BE2C (cell line): ENCODE measurements around the gene PRDM15.

Experiments
- DNase-seq: peaks from one replicate; pipeline ENCODE4 v3.0.0-alpha.2; 2020
- H3K27me3 ChIP-seq: fragments of 250-450 bp; sonication (Bioruptor Pico); 2 replicates; pipeline ENCODE4 v1.5.1; 2020; ENCODE audit warnings: mild to moderate bottlenecking
- H3K36me3 ChIP-seq: fragments of 250-450 bp; sonication (Bioruptor Pico); 2 replicates; pipeline ENCODE4 v1.5.1; 2020; ENCODE audit warnings: mild to moderate bottlenecking
- H3K4me1 ChIP-seq: fragments of 250-450 bp; sonication (Bioruptor Pico); 2 replicates; pipeline ENCODE4 v1.5.1; 2020
- H3K4me3 ChIP-seq: 2 replicates; pipeline ENCODE4 v1.5.1; 2011; ENCODE audit warnings: low read depth, low read length
- H3K9me3 ChIP-seq: fragments of 250-450 bp; sonication (Bioruptor Pico); 2 replicates; pipeline ENCODE4 v1.5.1; 2020
- TF ChIP-seq, protein P1 (sequence below): IDR thresholded peaks from 2 replicates; pipeline ENCODE4 v1.5.1; 2012; ENCODE audit warnings: mild to moderate bottlenecking, low read depth, low read length

The PRDM15 gene

DNA sequence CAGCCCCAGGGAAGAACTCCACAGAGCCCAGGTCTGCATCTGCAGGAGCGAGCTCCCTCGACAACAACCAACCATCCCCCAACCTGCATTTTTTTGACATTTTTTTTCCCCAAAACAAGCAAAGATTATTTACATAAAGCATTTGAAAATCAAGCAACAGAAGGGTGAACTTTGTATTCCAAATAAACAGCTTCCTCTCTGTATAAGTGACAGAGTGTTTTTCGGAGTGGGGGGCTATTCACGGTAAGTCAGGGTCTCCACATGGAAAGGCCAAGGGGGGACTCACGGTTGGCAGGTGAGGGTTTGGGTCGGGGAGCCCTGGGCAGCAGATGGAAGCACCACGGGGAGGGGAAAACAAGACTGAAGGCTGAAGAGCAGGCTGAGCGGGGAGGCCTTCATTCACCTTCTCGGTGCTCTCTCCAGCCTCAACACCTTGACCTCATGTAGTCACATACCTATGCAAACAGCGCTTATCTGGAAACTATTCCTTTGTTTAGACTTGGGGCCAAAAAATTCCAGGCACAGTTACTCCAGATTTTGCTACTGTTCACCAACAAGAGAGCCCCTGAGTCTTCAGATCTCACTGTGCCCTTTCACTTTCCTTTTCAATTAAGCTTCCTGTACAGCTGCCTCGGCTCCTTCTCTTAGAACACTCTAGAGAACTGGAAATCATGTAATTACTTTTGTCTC, 47.1 kb upstream of the PRDM15 start:
- Histone ChIP-seq H3K27me3 (no peaks in the 10 kb centered on the region), H3K4me3 (no peak overlapping the region), H3K9me3 (no peaks in the 10 kb centered on the region), H3K4me1 (no peaks in the 10 kb centered on the region), H3K36me3 (no peaks in the 10 kb centered on the region)
- TF ChIP-seq, protein P1, sequence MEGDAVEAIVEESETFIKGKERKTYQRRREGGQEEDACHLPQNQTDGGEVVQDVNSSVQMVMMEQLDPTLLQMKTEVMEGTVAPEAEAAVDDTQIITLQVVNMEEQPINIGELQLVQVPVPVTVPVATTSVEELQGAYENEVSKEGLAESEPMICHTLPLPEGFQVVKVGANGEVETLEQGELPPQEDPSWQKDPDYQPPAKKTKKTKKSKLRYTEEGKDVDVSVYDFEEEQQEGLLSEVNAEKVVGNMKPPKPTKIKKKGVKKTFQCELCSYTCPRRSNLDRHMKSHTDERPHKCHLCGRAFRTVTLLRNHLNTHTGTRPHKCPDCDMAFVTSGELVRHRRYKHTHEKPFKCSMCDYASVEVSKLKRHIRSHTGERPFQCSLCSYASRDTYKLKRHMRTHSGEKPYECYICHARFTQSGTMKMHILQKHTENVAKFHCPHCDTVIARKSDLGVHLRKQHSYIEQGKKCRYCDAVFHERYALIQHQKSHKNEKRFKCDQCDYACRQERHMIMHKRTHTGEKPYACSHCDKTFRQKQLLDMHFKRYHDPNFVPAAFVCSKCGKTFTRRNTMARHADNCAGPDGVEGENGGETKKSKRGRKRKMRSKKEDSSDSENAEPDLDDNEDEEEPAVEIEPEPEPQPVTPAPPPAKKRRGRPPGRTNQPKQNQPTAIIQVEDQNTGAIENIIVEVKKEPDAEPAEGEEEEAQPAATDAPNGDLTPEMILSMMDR, result no peak
- no peak for DNase-seq

DNA sequence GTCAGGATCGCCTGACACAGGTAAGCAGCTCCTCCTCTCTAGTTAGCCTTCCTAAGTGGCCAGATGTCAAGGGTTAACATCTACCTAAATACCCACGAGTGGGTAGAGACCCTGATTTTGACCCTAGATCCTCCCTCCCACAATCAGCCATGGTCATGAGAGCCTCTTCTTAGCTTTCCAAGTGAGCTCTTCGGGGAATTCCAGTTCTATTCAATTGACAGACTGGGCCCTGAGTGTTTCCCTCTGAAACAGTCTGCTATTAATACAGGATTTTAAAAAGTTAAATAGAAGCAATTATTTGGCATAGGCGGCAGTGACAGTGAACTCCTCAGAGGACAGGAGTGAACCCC, 46.6 kb upstream of the PRDM15 start:
- no peak for DNase-seq
- TF ChIP-seq, protein P1, result no peak
- Histone ChIP-seq H3K36me3 (no peaks in the 10 kb centered on the region), H3K27me3 (no peaks in the 10 kb centered on the region), H3K4me3 (no peak overlapping the region), H3K4me1 (no peaks in the 10 kb centered on the region), H3K9me3 (no peaks in the 10 kb centered on the region)

DNA sequence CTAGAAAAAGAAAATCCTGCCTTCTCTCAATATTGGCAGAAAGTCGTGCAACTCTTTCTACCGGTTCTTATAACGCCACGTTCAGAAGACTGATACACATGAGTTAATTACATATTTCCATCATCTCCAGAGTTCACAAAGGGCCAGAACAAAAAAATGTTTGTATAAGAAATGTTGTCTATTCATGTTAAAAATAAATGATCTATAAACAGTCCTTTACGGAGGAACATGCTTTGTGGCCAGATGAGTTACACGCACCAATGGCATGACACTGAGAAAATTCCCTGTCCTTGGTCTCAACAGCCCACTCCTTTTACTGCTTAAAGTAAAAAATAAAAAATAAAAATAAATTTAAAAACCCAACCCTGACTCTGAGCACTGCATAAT, 45.2 kb upstream of the PRDM15 start:
- Histone ChIP-seq H3K4me1 (no peaks in the 10 kb centered on the region), H3K9me3 (no peaks in the 10 kb centered on the region), H3K4me3 (no peak overlapping the region), H3K36me3 (no peaks in the 10 kb centered on the region), H3K27me3 (no peaks in the 10 kb centered on the region)
- no peak for DNase-seq
- TF ChIP-seq, protein P1, result no peak

DNA sequence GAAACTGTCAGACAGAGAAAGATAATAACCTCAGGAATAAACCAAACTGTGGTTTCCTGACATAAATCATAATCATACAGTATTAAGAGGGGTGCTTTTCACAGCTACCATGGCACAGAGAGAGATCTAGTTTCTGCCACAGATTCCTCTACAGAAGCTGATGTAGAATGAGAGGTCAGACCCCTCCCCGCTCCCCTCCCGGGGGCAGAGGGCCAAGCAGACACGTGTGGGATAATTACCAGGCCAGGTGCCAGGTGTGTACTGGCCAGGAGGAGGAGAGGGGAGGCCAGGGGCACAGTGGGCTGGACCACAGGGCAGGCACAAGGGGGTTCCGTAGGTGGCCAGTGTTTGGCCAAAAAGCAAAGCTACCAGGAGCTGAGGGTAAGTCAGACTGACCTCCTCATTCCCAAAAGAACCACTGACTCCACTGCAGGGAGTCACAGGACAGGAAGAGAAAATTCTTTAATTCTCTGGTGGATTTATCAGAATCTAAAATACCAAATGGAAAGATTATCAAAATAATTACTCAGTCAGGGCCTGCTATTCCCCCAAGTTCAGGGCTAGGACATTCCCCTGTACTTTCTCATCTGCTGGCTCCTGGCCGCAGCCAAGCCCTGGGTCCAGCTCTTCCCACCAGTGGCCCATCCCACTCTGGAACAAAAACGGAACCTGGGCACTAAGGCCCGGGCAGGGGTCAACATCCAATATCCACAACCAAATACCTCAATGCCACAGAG, 44.7 kb upstream of the PRDM15 start:
- TF ChIP-seq, protein P1, result no peak
- no peaks in the 10 kb centered on the region for H3K9me3 ChIP-seq
- no peaks in the 10 kb centered on the region for H3K36me3 ChIP-seq
- DNase-seq, result no peak
- H3K4me3 ChIP-seq, result no peak overlapping the region
- H3K27me3 ChIP-seq, result no peaks in the 10 kb centered on the region
- H3K4me1 ChIP-seq, result no peaks in the 10 kb centered on the region

DNA sequence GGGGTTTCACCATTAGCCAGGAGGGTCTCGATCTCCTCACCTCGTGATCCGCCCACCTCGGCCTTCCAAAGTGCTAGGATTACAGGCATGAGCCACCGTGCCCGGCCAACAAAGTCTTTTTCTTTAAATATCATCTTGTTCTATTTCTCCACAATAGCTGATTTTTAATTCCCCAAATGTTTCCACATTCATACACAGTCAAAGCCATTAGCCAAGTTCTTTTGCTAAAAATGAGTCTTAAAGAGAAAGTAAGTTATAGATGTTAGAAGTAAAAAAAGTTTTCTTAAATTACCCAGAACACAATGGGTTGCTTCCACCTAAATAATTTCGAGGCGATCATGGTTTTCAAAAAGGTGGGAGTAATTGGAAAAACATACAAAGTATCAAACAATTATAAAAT, 44.0 kb upstream of the PRDM15 start:
- Histone ChIP-seq H3K9me3 (no peaks in the 10 kb centered on the region), H3K27me3 (no peaks in the 10 kb centered on the region), H3K4me1 (no peaks in the 10 kb centered on the region), H3K36me3 (no peaks in the 10 kb centered on the region), H3K4me3 (no peak overlapping the region)
- TF ChIP-seq, protein P1, result no peak
- DNase-seq, result no peak

DNA sequence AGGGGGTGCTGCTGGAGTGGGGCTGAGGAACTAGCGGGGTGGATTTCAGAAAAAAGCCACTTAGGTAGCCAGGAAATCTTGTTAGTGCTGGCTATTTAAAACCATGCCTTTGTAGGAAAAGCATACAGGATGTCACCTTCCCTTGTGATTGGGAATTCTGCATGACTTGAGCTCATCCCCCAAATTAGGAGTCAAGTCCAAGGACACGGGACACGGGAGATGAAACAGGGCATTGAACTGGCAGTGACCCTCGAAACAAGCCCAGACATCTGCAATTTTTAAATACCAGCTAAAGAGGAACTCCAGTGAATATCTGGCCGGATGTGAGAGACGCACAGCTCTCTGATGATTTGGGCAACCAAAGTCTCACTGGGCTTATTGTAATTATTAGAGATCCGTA, 41.9 kb upstream of the PRDM15 start:
- no peaks in the 10 kb centered on the region for H3K4me1 ChIP-seq
- H3K27me3 ChIP-seq, result no peaks in the 10 kb centered on the region
- no peak overlapping the region for H3K4me3 ChIP-seq
- DNase-seq, result no peak
- TF ChIP-seq, protein P1, result no peak
- H3K36me3 ChIP-seq, result no peaks in the 10 kb centered on the region
- H3K9me3 ChIP-seq, result no peaks in the 10 kb centered on the region
